Calu3 (cell line): ENCODE measurements around the gene NOX1. TPM values are rescaled to one million over a fixed set of nuclear protein-coding genes. Genes with fewer than 3 reads are reported as not detected.

ENCODE experiments used
- total RNA-seq: library from RNA; stranded (reverse); gene quantifications from 2 replicates; pipeline ENCODE4 v1.2.3, GENCODE V29; 2022

Gene NOX1
- total RNA-seq, 1 experiment from 2014 or later = not detected

Other genes starting within 250 kb of the NOX1 start
- gene TSPAN6, start 237.6 kb downstream of the NOX1 start, total RNA-seq = 69.1 and 70.6 TPM in 2 replicates
- gene SRPX2, start 230.2 kb downstream of the NOX1 start, total RNA-seq = 31.5 and 45.4 TPM in 2 replicates
- 16.0 and 17.3 TPM in 2 replicates for gene SYTL4, start 142.2 kb downstream of the NOX1 start, total RNA-seq
- gene CSTF2, start 54.0 kb downstream of the NOX1 start, total RNA-seq = 66.3 and 67.2 TPM in 2 replicates
- gene XKRX, start 54.6 kb upstream of the NOX1 start, total RNA-seq = 0.33 and 0.83 TPM in 2 replicates
- not detected in 2 replicates for gene ARL13A, start 95.3 kb upstream of the NOX1 start, total RNA-seq
- 16.7 and 18.5 TPM in 2 replicates for gene TRMT2B, start 177.8 kb upstream of the NOX1 start, total RNA-seq
- not detected in 2 replicates for gene TMEM35A, start 204.5 kb upstream of the NOX1 start, total RNA-seq
- gene CENPI, start 223.8 kb upstream of the NOX1 start, total RNA-seq = 26.1 and 28.1 TPM in 2 replicates